COLO668 (cell line): ENCODE results near the gene KRT78.

Experiments used
- DNase-seq: peaks from one replicate; lab custom pipeline; 2025; ENCODE audit not compliant: unreplicated experiment; lab: John Stamatoyannopoulos, UW

Gene KRT78

DNA sequence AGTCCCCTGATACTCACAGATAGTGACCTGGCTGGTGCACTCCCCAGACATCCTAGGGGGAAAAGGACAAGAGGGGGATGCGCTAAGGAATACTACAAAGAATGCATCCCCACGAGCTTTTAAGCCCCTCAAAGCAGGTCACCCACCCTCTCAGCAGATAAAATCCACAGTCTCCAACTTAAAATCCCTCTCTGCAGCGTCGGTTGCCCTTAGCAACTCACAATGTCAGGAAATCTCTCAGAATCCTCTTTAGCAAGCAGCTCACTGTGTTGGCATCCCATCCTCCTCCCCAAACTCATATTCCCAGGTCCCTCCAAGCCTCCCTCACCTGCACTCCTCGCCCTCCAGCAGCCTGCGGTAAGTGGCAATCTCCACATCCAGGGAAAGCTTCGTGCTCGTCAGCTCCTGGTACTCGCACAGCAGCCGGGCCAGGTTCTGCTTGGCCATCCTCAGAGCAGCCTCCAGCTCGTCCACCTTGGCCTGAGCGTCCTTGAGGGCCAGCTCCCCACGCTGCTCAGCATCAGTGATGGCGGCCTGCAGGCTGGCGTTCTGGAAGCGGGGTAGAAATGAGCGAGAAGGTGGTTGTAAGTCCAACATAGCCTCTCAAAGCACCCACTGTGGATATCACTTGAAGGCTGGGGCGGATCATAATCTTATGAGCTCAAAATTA lies 9.2 kb downstream of the KRT78 start:
- no peak for DNase-seq

DNA sequence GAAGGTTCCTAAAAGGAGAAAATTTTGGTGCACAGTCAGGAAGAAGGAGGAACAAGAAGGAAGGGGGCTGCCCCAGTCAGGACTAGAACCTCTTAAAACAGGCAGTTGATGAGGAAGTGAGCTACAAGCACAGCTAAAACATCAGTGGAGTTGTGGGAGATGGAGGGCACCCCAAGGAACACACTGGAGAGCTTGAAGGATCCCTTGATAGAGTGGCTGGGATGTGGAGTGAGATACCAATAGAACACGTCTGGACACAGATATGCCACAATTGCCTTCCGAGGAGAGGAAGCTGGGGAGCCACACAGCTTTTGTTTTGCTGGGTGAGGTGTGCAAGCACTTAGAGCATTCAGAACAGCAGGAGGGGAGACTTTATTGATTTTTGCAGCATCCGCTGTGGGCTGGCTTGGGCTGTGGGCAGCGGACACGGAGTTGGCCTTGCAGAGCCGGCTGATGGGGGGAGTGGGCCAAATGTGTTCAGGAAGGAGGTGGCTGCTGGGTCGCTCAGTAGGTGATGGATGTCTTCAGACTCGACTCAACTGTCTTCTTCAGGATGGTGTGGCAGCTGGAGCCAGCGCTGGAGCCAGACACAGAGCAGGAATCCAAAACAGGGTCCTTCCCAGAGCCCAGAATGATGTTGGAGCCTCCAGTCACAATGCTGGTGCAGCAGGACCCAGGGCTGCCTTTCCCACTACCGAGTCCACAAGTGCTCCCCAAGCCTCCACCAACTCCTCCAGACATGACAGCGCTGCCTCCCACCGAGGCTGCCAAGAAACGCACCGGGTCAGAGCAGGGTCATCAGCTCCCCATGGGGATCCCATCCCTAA lies 10.0 kb downstream of the KRT78 start:
- DNase-seq: peak; percentile 10

DNA sequence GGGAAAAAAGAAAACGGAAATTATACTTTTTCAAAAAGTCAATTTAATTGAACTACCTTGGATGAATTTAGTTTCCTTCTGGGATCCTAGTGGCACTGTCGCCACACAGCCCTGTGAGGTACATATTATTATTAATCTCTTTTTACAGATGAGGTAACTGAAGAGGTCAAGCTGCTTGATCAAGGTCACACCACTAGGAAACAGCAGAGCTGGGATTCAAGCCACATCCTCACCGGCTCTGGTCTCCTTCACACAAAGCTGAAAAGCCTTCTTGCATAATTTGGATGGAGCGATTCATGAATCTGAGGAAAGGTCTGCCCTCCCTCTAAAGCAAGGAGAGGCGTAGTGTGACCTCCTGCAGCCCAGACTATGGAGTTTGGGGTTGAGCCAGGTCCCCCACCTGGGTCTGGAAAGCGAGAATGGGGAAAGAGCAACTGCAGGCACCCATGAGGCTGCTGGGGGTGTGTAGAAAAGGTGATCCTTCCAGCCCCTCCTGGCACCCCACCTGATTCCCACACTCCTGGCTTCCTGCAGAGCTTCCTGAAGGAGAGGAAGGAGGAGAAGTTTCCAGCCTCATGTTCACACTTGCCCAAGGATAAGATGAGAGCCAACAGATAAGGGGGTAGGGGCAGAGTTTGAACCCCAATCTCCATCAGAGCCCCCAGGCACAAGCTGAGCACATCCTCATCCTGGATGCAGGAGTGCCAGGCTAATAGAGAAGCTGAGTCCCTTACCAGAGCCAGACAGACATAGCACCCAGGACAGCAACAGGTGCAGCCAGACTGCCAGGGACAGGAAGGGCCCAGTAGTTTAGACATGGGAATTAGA lies 10.8 kb downstream of the KRT78 start:
- no peak for DNase-seq

DNA sequence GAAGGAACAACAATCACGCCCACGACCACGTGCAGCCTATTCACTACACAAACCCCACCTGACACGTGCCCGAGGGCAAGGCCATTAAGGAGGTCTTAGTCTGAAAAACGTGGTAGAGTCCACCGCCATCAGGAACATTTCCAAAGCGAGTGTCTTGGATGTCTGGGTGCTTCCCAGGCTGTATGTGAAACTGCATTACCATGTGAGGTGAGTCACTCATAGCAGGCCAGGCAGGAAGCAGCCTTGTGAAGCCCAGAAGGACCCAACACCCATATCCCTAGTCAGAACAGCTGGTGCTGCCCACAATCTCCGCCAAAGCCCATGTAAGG lies 11.4 kb downstream of the KRT78 start:
- DNase-seq: no peak

- DNase-seq: no peak
These were observed 12.0 kb downstream of the KRT78 start for GRCh38 chr12:52836491-52837412.

- no peak for DNase-seq
These were observed 12.7 kb downstream of the KRT78 start for GRCh38 chr12:52836042-52836466.

GRCh38 chr12:52835271-52836041 lies 13.3 kb downstream of the KRT78 start:
- no peak for DNase-seq

DNA sequence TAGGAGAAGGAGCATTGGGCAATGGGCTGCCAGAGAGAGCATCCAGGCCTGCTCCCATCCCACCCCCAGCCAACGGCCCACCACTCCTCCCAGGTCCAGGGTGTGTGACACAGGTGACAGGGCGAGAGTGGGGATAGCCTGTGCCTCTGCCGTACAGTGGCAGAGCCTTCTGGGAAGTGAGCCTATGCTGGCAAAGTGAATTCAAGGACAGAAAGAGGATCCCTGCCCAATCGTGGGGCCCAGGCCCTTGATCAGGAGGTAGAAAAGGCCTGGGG lies 14.1 kb downstream of the KRT78 start:
- no peak for DNase-seq

GRCh38 chr12:52833922-52834726 lies 14.7 kb downstream of the KRT78 start, which contains the start of gene KRT79:
TSS of gene KRT79 (minus strand) at chr12:52834311. CDS start at chr12:52834260, 51 bp downstream.
- DNase-seq: no peak

DNA sequence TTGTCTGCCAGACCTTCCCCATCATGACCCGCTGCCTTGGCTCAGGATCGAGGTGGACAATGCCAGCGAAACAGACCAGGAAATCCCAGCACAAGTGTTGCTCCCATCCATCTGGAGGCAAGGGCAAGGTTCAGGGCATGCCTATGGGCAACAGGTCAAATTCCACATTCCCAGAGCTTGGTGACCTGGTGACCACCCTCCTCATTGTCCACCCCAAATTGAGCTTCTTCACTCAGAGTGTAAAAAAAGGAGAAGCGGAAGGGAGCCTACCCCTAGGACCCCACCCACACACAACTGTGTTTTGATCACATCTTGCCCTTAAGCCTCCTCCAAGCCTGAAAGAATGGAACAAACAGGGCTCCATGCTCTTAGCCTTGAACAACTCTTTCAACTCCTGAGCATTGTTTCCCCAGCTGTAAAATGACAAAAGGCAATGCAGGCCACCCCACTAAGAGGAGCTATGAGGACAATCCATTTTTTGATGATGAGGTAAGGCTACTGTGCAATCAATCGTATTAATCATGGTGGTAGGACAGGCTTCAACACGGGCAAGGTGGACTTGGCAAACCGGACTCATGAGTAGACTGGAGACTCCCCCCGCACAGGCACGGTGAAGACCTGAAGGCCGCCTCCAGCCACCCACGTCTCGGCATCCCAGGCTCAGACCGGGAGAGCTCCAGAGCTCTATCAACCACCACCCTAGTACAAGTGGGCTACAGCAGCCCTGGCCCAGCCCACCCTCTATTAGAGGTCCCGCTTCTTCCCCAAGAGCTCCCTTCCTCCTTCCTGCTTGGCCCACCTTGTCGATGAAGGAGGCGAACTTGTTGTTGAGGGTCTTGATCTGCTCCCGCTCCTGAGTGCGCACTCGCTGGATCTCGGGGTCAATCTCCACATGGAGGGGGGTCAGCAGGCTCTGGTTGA lies 15.5 kb downstream of the KRT78 start:
- no peak for DNase-seq

- no peak for DNase-seq
These were observed 16.3 kb downstream of the KRT78 start for GRCh38 chr12:52832451-52832850.

DNA sequence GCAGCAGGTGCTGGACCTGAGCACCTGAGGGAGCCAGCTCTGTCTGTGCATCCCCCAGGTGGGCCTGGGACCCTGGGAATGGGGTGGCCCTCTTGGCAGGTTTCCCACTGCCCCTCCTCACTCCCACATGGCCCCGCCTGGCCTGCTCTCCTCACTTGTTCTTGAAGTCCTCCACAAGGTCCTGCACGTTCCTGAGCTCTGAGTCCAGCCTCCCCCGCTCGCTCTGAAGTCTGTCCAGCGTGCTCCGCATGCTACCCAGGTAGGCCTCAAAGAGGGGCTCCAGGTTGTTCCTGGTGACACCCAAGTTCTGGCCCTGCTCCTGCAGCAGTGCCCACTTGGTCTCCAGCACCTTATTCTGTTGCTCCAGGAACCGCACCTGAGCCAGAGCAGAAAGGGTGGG lies 17.5 kb downstream of the KRT78 start:
- no peak for DNase-seq

DNA sequence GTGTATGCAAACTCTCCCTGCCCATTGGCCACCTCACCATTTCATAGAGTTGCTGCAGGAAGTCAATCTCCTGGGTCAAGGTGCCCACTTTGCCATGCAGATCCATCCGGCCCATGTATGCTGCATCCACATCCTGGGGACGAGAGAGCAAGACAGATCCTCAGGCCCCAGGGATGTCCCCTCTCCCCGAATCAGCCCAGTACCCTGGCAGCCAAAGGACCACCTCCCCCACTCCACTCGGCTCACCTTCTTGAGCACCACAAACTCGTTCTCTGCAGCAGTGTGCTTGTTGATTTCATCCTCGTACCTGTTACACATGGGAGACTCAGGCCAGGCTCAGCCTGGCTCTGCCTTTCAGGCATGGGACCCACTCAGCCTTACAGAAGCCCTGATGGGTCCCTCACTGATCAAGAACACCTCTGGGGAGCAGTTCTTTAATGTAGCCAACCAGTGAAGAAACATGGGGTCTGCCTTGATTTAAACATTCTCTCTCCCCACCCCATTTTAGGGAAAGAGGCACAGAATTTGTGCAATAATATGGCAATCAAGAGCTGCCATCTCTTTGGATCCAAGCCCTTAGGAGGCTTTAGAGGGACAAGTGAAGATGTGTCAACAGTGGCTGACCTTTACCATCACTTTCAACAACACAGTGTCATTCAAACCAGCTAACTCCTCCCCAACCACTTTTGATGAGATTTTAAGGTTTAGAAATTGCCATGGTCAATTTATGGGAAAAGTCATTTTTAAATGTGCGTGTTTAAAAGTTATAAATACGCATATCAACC lies 18.6 kb downstream of the KRT78 start:
- DNase-seq: no peak

GRCh38 chr12:52828591-52829021 lies 20.2 kb downstream of the KRT78 start:
- no peak for DNase-seq

GRCh38 chr12:52828156-52828555 lies 20.6 kb downstream of the KRT78 start:
- no peak for DNase-seq

DNA sequence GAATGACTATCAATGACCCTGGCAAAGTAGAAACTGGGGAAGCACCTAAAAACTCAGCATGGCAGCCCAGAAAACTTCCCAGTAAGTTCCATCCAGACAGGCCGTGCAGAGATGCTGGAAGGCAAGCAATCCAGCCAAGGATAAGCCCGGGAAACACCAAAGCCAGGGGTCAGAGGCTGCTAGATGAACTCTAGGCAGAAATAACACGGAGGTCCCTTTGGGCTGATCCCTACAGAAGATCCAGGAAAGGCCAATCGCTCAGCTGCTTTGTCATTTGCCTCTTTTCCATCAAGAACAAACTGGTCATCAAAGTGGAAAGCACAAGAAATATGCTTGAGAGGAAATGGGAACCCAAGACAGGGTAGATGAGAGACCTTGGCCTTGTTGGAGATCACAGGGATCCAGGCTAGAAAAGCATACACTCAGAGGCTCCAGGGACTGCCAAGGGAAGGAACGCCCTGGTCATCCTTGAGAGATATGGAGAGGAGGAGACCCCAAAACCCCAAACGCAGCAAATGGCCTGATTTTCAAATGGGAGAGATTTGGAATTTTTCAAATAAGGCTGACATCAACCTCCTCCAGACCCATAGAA lies 21.2 kb downstream of the KRT78 start:
- no peak for DNase-seq
